Activated gamma-delta T cell treated with Interleukin-2 at 50 U/mL for 16 hours (primary cell): Measurements from ENCODE around the gene WBP4.
A peak's percentile ranks its signal among the peaks of the same experiment; 100 is the strongest.
"Not testable (repeated sequence)": the region's sequence is repeated elsewhere in the genome, so short reads cannot be mapped to it uniquely, and the experiment has no call there.

Experiments used
- DNase-seq: peaks from one replicate; pipeline ENCODE4 v3.0.0-alpha.2; 2020

WBP4 gene

DNA sequence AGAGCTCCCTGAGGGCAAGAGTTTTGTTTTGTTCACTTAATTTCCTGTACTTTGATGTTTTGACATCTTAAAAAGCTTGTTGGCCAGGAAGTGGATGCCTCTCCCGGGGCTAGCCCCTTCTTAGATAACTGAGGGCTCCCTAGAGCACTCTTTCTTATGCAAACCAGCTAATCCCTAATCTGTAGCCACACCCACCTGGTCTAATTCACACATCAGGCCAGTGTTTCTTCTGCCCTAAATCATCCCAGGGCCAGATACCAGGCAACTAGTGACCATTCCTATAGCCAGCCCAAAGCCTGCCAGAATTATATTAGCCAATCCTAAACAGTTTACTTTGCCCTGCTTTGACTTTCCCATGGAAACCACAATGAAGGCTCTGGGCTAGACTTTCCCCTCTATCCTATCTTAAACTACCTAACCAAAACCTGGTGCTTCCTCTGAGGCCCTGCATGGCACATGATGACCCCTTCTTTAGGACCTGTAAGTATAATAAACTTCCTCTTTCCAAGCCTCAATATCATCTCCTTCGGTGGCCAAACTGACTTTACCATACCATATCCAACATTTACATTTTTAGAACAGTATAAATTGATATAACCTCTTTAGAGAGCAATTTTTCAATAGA, 24.8 kb downstream of the WBP4 start:
- DNase-seq, result no peak

- DNase-seq, result not testable (repeated sequence)
These were observed 34.4 kb downstream of the WBP4 start for GRCh38 chr13:41095681-41096080.

GRCh38 chr13:41098761-41099160, 37.5 kb downstream of the WBP4 start:
- DNase-seq, result no peak

- no peak for DNase-seq
These were observed 38.7 kb downstream of the WBP4 start for GRCh38 chr13:41099986-41100385.

GRCh38 chr13:41107104-41107571, 45.8 kb downstream of the WBP4 start:
- DNase-seq, result no peak

- DNase-seq, result no peak
These were observed 46.3 kb downstream of the WBP4 start for GRCh38 chr13:41107584-41108014.

- DNase-seq, result no peak
These were observed 50.1 kb downstream of the WBP4 start for GRCh38 chr13:41111454-41111853.

DNA sequence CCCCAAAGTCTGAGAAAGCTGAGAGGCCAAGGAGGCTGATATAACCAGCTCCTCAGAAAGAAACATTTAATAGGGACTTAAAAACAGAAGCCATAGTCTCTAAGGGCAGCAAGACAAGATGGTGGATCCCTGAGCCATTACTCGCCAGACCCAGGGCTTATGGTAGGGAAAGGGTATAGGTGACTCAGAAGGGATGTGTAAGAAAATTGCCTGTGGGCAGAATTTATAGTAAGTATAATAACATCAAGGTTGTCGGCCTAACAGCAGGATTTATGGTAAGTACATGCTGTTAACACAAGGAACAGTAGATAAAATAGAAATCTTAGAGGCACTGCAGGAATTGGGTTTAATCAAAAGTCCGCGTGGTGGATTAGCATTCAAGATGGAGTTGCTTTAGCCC, 56.6 kb downstream of the WBP4 start:
- no peak for DNase-seq

GRCh38 chr13:41122838-41123237, 61.5 kb downstream of the WBP4 start:
- no peak for DNase-seq

DNA sequence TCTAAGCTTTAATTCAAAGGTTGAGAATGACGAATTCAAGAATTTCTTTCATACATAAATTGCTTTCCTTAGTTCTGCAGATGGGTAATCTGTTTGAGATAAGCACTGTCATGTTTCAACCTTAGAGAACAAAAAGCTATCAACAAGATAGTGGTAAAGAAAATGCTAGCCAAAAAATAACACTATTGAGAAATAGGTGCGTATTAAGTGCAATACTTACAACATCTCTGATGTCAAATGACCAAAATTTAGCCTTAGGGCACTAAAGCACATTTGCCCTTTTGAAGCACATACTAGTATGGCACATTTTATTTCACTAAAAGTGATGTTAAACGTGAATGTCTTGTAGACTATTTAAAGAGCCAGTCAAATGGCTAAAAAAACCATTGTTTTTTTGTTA, 66.4 kb downstream of the WBP4 start:
- DNase-seq, result no peak

DNA sequence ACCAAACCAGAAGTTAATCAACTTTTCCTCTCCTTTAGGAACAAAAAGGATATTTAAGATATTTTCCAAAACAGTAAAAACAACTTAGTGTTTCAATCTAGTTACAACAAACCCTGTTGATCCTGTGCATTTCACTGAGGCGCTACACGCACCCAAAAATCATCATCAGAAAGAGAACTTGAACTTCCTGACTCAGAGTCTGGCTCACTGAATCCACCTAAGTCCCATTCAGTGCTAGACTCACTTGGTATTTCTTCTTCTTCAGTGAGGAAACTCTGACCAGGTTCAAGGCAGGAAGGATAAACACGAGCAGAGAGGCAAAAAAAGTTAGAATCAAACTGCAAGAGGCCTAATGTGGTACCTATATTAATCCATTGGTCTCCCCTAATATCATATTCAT, 69.0 kb downstream of the WBP4 start:
- no peak for DNase-seq

DNA sequence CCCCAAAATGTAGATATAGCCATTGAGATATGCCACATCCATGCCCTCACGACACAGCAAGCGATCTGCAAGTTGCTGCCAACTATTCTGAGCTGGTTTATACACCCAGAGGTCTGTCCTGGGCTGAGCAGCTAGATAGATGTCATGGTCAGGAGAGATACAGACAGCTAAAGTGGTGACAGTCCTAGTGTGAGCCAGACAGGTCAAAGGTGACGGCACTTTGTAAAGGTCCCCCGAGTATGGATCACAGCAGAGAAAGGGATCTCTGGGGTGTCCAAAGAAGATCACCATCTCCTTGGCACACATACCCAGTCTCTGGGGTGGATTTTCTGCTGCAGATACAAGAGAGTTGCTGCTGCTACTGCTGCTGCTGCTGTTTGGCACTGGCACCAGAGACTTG, 69.9 kb downstream of the WBP4 start:
- not testable (repeated sequence) for DNase-seq

DNA sequence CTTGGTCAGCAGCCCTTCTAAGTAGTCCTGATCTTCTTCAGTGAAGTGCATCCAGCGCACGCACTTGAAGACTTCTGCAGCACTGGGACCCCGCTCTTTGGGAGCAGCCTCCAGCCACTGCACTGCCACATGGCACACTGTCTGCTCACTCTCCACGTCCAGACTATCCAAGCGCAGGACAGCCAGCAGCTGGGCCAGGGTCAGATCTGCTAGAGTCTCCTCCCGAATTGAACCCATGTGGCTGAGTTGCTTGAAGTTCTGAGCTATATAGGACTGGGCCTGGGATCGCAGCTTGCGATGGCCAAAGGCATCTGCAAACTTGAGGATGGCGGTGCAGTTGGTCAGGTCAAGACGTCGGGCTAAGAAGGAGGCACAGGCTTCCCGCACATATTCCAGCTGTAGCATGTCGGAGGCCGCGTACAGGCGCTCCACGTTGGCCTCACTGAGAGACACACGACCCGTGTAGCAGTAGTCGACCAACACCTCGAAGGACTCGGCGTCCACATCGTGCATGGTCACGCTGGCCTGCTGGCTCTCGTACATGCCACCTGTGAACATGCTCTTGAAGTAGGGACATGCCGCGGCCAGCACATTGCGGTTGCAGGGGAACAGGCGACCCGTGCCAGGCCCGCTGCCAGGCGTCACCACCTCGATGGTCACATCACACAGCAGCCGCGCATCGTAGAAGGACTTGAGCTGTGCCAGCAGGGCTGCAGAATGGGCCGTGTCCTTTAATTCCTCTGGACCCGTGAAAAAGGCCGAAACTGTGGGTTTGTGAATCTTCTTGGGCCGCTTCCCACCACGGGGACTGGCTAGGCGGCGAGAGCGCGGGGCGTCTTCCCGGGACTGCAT, 70.6 kb downstream of the WBP4 start:
- DNase-seq, result not testable (repeated sequence)

DNA sequence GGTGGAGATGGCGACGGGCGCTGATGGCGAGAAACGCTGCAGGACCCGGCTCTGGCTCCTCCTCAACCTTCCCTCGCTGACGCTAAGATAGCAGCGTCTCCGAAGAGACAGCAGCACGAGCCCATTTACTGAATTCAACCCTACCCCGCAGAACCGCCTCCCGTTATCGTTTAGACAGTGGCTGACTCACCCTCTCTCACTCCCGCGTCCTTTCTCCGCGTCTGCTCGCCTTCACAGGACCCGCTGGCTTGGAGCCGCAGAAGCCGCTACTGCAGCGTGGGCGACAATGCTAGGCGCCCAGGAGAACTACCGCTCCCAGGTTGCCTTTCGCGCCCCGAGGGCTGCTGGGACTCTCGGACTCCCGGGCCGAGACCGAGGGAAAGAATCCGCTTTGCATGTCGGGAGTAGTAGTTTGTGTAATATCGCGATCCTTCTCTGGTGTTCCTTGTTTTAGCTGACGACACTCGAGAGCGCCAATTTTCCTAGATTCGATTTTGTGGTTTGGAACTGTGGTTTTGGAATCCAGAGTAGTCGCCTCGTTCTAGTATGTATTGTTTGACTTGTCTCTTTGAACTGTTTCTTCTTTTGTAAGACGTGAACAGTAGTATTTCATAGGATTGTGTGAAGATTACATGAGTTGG, 71.3 kb downstream of the WBP4 start, which contains the start of gene KBTBD6:
TSS of gene KBTBD6 (minus strand) at position 291 of the 641 bp plus-strand sequence. CDS start 291 bp downstream, outside the sequence.
- peak; percentile 86 for DNase-seq
